HL-60/S4 treated with retinoic acid at 250 ng/mL for 4 days and 3 days (cell line): ENCODE data around the gene UBE4B.
"Not testable (repeated sequence)": the region's sequence is repeated elsewhere in the genome, so short reads cannot be mapped to it uniquely, and the experiment has no call there.

ENCODE experiments used
- in situ Hi-C: fragments of 300-500 bp; cut with MboI; formaldehyde crosslinking; loops from 2 replicates; pipeline ENCODE4 v1.7.0; 2022; ENCODE audit warnings: low sequenced_read_pairs

The UBE4B gene

GRCh38 chr1:10170239-10170574 lies 137.4 kb downstream of the UBE4B start:
- in situ Hi-C loops, result no loop called here

- in situ Hi-C loops, result no loop called here
Observed at GRCh38 chr1:10171105-10171767, 138.5 kb downstream of the UBE4B start.

- in situ Hi-C loops, result no loop called here
Observed at GRCh38 chr1:10171995-10172669, 139.4 kb downstream of the UBE4B start.

GRCh38 chr1:10173582-10173981 lies 140.8 kb downstream of the UBE4B start:
- in situ Hi-C loops, result no loop called here

- in situ Hi-C loops, result no loop called here
Observed at GRCh38 chr1:10177876-10178275, 145.1 kb downstream of the UBE4B start.

- in situ Hi-C loops, result no loop called here
Observed at GRCh38 chr1:10178597-10179405, 146.0 kb downstream of the UBE4B start.

- in situ Hi-C loops, result no loop called here
Observed at GRCh38 chr1:10179406-10180091, 146.8 kb downstream of the UBE4B start.

GRCh38 chr1:10181154-10181553 lies 148.4 kb downstream of the UBE4B start:
- in situ Hi-C loops, result no loop called here

- in situ Hi-C loops, result no loop called here
Observed at GRCh38 chr1:10185759-10186158, 153.0 kb downstream of the UBE4B start.

GRCh38 chr1:10186331-10187025 lies 153.7 kb downstream of the UBE4B start:
- in situ Hi-C loops, result no loop called here

GRCh38 chr1:10187026-10187334 lies 154.2 kb downstream of the UBE4B start:
- in situ Hi-C loops, result no loop called here

- in situ Hi-C loops, result no loop called here
Observed at GRCh38 chr1:10188133-10188650, 155.4 kb downstream of the UBE4B start.

- in situ Hi-C loops, result no loop called here
Observed at GRCh38 chr1:10189659-10190058, 156.9 kb downstream of the UBE4B start.

GRCh38 chr1:10192263-10192662 lies 159.5 kb downstream of the UBE4B start:
- in situ Hi-C loops, result no loop called here

GRCh38 chr1:10193288-10193687 lies 160.5 kb downstream of the UBE4B start:
- in situ Hi-C loops, result no loop called here

GRCh38 chr1:10195570-10195969 lies 162.8 kb downstream of the UBE4B start:
- in situ Hi-C loops, result no loop called here

- in situ Hi-C loops, result no loop called here
Observed at GRCh38 chr1:10196976-10197375, 164.2 kb downstream of the UBE4B start.

GRCh38 chr1:10200620-10201019 lies 167.9 kb downstream of the UBE4B start:
- in situ Hi-C loops, result no loop called here

GRCh38 chr1:10204003-10204642 lies 171.4 kb downstream of the UBE4B start:
- in situ Hi-C loops, result no loop called here

GRCh38 chr1:10205206-10205605 lies 172.4 kb downstream of the UBE4B start:
- in situ Hi-C loops, result not testable (repeated sequence)
